ENCODE results near the gene ACE.

Gene ACE

GRCh38 chr17:63476854-63477479 lies at the start of gene ACE:
TSS of gene ACE (plus strand) at chr17:63477061. CDS start at chr17:63477095, 34 bp downstream.
- no peak for TF ChIP-seq JUND (IDR thresholded peaks at IDR 0.05; ENCODE audit: low read depth)
- DNase-seq (ENCODE audit: low read depth in 1 of 2, low spot score in 1 of 2), result peak; percentile 64 to 89
- in situ Hi-C loops (cut with HindIII; ENCODE audit: low pct_unique_long_range_greater_than_20kb, low sequenced_read_pairs), result no loop called here

GRCh38 chr17:63429766-63430165 lies 47.1 kb upstream of the ACE start:
- no peak for TF ChIP-seq JUND (IDR thresholded peaks at IDR 0.05; ENCODE audit: low read depth)
- in situ Hi-C loops (cut with HindIII; ENCODE audit: low pct_unique_long_range_greater_than_20kb, low sequenced_read_pairs), result no loop called here

GRCh38 chr17:63430223-63430622 lies 46.6 kb upstream of the ACE start:
- no peak for DNase-seq (ENCODE audit: low read depth in 1 of 2, low spot score in 1 of 2)
- no peak for TF ChIP-seq JUND (IDR thresholded peaks at IDR 0.05; ENCODE audit: low read depth)
- in situ Hi-C loops (cut with HindIII; ENCODE audit: low pct_unique_long_range_greater_than_20kb, low sequenced_read_pairs), result no loop called here

More at GRCh38 chr17:63429766-63430165, 47.1 kb upstream of the ACE start:
- no peak for DNase-seq (ENCODE audit: low read depth in 1 of 2, low spot score in 1 of 2)

- in situ Hi-C loops (cut with HindIII; ENCODE audit: low pct_unique_long_range_greater_than_20kb, low sequenced_read_pairs), result no loop called here
- DNase-seq (ENCODE audit: low read depth in 1 of 2, low spot score in 1 of 2), result no peak
- no peak for TF ChIP-seq JUND (IDR thresholded peaks at IDR 0.05; ENCODE audit: low read depth)
Observed at GRCh38 chr17:63431618-63431938, 45.3 kb upstream of the ACE start.

DNA sequence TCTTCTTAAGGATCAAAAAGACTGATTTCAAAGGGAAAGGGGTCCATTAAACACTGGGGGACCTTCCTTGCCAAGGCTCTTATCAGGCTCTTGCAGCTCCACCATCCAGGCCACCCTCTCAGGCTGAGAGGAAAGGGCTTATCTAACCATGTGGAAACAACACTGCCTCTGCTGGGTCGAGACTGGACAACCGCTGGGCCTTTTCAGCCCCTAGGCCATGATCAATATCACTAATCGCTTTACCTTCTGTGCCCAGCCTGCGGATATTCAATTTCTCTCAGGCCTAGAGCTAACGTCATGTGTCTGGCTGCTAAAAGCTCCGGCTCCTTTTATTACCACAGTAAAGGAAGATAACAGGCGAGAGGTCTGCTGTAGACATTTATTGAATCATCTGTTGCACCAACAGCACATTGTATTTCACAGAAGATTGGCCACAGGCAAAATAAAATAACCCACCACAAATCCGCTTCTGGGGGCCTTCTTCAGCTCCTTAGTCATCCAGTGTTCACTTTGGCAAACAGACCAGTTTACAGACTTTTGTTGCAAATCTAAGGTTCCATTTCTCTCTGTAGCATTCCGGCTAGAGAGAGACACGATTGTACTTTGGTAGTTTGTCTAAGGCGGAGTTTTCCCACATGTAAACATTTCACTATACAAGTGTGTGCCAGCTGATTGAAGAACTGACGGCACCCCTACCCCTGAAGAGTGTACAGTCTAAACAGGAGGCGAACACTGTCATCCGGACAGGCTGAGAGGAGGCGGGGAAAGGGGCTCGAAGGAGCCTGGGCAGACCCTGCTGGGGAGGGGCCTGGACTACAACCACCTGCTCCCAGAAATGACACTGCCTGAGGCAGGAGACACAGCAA lies 44.7 kb upstream of the ACE start:
- TF ChIP-seq JUND (IDR thresholded peaks at IDR 0.05; ENCODE audit: low read depth), result no peak
- in situ Hi-C loops (cut with HindIII; ENCODE audit: low pct_unique_long_range_greater_than_20kb, low sequenced_read_pairs), result no loop called here
- DNase-seq (ENCODE audit: low read depth in 1 of 2, low spot score in 1 of 2), result peak in 1 of 2 experiments; percentile 43

- in situ Hi-C loops (cut with HindIII; ENCODE audit: low pct_unique_long_range_greater_than_20kb, low sequenced_read_pairs), result no loop called here
- no peak for DNase-seq (ENCODE audit: low read depth in 1 of 2, low spot score in 1 of 2)
- TF ChIP-seq JUND (IDR thresholded peaks at IDR 0.05; ENCODE audit: low read depth), result no peak
Observed at GRCh38 chr17:63433746-63434591, 42.9 kb upstream of the ACE start.

- peak; percentile 81 to 82 for DNase-seq (ENCODE audit: low read depth in 1 of 2, low spot score in 1 of 2)
- in situ Hi-C loops (cut with HindIII; ENCODE audit: low pct_unique_long_range_greater_than_20kb, low sequenced_read_pairs), result no loop called here
- no peak for TF ChIP-seq JUND (IDR thresholded peaks at IDR 0.05; ENCODE audit: low read depth)
Observed at GRCh38 chr17:63434951-63435571, 41.8 kb upstream of the ACE start.

GRCh38 chr17:63435681-63436522 lies 41.0 kb upstream of the ACE start:
- no peak for TF ChIP-seq JUND (IDR thresholded peaks at IDR 0.05; ENCODE audit: low read depth)
- peak; percentile 67 to 73 for DNase-seq (ENCODE audit: low read depth in 1 of 2, low spot score in 1 of 2)
- in situ Hi-C loops (cut with HindIII; ENCODE audit: low pct_unique_long_range_greater_than_20kb, low sequenced_read_pairs), result no loop called here

DNA sequence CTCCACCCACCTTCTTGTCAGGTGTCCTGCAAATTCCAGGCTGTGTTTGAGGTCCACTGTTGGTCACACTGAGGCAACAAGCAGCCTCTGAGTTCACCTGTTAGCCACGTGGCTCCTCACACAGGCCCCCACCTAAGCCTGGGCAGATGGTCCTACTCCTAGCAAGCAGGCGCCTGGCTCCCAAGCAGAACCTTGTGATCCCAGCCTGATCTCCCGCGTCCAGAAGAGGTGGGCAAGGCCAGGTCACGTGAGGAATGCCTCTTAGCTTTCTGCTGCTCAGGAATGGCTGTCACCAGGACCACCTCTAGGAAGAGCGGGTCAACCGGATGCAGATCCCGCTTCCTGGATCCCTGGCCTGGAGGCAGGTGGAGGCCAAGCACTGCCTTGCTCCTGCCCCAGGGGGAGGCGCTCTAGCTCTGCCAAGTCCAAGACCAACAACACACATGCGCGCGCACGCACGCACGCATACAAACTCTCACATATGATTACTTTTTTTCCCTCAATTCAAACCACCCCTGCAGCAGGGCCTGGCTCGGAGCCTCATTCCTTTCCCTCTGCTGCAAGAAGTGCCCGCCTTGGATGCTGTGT lies 40.2 kb upstream of the ACE start:
- DNase-seq (ENCODE audit: low read depth in 1 of 2, low spot score in 1 of 2), result no peak
- in situ Hi-C loops (cut with HindIII; ENCODE audit: low pct_unique_long_range_greater_than_20kb, low sequenced_read_pairs), result no loop called here
- no peak for TF ChIP-seq JUND (IDR thresholded peaks at IDR 0.05; ENCODE audit: low read depth)

GRCh38 chr17:63437287-63438091 lies 39.4 kb upstream of the ACE start:
- no peak for DNase-seq (ENCODE audit: low read depth in 1 of 2, low spot score in 1 of 2)
- in situ Hi-C loops (cut with HindIII; ENCODE audit: low pct_unique_long_range_greater_than_20kb, low sequenced_read_pairs), result no loop called here
- no peak for TF ChIP-seq JUND (IDR thresholded peaks at IDR 0.05; ENCODE audit: low read depth)
